CD4-positive, alpha-beta T cell treated with Interleukin-17A for 4 hours (primary cell): Measurements from ENCODE around the gene FAM13A.
"Not testable (repeated sequence)": the region's sequence is repeated elsewhere in the genome, so short reads cannot be mapped to it uniquely, and the experiment has no call there.

Experiments
- DNase-seq: peaks from one replicate; pipeline ENCODE4 v3.0.0-alpha.2; 2020; ENCODE audit warnings: mixed read lengths

FAM13A gene

DNA sequence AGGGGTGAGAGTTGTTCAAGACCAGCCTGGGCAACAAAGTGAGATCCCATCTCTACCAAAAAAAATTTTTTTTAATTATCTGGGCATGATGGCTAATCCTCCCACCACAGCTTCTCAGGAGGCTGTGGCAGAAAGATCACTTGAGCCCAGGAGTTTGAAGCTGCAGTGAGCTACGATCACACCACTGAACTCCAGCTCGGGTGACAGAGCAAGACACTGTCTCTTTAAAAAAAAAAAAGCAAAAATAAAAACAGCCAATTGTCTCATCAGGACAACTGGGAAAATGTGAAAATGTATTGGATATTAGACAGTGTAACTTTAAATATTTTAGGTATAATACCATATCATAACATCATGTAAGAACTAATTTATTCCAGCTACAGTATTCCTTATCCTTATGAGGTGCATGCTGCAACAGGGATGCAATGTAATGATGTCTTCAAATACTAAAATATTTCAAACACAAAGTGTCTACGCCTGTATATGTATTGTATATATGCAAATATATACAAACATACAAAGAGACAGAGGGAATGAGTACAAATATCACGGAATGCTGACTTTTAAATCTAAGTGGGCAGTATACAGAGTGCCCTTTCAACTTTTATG is 17.2 kb downstream of the FAM13A start:
- no peak for DNase-seq

DNA sequence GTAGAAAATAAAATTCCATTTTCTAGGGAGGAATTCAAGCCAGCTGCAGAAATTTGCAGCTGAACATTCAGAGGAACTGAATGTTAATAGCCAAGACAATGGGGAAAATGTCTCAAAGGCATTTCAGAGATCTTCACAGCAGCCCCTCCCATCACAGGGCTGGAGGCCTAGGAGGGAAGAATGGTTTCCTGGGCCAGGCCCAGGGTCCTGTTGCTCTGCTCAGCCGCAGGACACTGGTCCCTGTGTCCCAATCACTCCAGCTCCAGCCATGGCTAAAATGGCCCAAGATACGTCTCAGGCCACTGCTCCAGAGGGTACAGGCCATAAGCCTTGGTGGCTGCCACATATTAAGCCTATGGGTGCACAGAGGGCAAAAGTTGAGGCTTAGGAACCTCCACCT is 20.4 kb downstream of the FAM13A start:
- DNase-seq, result no peak

DNA sequence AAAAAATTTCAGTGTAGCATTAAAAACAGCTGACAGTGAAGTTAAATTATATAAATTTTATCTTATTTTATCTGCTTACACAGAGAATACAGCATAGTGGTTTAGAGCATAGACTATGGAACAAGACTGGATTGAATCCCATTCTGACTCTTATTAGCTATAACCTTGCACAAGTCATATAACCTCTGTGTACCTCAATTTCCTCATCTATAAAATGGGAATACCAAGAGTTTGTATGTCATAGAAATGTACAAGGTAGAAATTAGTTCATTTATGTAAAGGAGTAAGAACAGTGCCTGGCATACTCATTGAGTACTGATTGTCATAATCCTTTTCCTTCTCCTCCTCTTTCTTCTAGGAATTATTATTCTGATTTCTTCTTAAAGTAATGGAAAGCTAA is 25.7 kb downstream of the FAM13A start:
- no peak for DNase-seq

DNA sequence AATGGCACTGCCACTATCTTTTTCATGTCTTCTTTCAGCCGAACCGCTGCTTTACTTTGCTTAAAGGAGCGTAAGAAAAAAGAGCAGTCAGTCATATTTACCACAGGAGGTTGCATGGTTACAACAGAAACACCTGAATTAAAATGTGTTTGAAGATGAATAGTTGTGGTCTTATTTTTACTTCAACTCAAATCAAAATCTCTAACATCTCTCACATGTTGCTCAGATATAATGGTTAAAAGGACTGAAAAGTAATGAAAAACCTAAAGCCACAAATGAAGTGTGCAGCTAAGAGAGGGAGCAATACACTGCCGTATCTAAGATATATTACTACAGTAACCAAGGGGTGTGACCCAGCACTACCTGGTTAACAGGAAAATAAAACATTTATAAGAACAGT is 27.4 kb downstream of the FAM13A start:
- DNase-seq, result no peak

DNA sequence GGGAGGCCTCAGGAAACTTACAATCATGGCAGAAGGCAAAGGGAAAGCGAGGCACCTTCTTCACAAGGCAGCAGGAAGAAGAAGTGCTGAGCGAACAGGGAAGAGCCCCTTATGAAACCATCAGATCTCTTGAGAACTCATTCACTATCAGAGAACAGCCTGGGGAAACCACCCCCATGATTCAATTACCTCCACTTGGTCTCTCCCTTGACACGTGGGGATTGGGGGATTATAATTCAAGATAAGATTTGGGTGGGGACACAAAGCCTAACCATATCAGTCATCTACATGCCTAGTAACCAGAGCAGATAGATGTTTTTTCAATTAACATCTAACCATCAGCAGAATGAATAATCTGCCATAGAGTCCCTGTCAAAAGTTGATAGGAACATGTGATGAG is 30.4 kb downstream of the FAM13A start:
- DNase-seq, result no peak

DNA sequence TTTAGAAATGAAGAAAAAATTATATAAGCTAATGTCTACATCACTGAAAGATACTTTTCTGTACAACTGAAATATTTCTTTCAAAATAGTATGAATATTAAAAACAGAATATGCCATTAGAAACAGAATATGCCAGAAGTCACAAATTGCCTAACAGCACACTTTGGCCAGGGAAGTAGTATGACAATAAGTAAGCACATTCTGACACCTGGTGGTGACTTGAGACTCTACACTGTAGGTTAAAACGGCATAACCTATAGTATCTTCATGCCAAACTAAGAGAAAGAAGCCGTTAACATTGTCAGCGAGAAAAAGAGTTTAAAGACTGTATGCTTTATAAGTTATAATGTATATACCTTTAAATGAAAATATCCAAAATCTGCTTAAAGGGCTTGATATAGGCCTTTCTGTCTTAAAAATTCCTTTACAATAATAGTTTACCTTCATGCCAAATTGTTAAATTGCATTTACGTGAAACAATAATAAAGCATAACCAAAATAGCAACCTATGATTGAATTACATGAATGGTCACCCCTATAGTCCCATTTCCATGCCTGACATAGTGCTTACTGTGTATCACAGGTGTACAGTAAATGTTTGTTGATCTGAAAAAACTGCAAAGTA is 32.8 kb downstream of the FAM13A start:
- peak; percentile 71 for DNase-seq

DNA sequence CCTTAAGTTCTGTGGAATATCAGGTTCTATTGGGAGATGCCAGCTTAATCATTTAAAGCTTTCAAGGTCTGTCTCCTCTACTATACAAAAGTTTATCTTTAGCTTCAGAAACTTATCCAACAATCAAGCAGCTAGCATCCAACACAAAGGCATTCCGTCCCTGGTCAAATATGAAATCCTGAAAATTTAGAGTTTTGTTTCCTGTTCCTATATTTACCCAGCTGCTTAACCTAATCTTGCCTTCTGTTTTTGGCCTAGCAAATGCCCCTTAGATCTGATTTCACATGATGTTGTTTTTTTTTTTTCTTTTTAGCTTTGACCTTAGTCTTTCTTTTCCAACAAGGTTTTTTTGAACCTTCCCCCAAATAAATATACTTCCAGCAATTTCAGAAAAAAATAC is 33.8 kb downstream of the FAM13A start:
- DNase-seq, result no peak

DNA sequence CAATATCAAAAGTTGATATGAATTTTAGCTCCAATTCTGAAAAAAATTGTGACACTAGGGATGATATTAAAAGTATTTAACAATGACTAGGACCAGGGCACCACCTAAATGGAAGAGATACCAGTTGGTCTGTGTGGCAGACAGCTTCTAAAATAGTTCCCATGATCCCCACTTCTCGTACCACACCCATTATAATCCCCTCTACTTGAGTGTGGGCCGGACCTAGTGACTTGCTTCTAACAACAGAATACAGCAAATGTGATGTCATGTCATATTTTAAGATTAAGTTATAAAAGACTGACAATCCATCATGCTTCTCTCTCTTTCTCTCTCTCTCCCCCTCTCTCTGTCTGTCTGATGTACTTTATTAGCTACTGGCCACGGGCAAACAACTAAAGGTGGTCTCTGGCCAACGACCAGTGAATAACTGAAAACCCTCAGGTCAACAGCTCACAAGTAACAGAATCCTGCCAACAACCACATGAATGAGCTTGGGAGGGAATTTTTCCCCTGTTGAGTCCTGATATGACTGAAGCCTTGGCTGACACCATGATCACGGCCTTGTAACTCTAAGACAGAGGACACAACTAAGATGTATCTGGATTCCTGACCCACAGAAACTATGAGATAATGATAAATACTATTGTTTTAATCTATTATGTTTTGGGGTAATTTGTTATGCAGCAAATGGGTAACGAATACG is 34.4 kb downstream of the FAM13A start:
- no peak for DNase-seq

DNA sequence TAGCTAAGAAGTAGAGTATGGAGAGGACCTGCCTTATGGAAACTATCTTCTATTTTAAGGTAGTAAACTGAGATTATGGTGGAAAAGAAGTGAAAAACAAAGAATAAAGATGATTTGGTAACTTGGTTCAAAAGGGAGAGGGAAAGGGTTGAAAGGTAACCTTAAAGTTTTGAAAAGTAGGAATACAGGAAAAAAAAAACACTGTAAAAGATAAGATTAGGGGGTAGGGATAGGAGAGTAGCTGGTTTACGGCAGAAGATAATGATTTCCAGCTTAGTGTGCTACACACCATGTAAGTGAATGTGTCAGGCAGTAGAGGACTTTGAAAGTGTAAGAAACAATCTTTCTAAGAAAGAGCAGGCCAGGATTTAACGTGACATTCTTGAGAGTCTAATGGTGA is 35.3 kb downstream of the FAM13A start:
- DNase-seq, result no peak

DNA sequence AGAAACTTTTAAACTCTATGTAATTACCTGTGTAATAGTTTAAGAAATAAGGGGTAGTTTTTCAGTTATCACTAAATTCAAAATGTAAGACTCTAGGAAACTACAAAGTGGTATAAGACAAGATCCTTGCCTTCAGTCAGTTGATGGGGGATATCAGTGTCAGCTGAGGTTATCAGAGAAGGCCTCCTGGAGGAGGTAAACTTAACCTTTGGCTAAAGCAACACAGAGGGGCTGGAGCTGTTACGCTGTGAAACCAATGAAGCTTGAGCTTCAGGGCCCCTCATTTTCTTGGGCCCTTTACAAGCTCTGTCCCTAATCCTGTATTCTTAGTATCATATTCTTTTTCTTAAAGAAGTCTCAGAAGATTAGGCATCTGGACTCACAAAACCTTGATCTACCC is 35.9 kb downstream of the FAM13A start:
- no peak for DNase-seq

DNA sequence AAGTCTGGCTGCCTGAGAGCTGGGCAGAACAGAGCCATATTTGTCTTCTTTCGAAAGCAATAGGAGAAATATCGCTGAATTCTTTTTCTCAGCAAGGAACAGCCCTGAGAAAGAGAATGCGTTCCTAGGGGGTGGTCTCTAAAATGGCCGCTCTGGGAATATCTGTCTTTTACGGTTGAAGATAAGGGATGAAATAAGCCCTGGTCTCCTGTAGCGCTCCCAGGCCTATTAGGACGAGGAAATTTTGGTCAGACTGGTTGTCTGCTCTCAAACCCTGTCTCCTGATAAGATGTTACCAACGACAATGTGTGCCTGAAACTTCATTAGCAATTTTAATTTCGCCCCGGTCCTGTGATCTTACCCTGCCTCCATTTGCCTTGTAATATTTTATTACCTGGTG is 42.1 kb downstream of the FAM13A start:
- DNase-seq, result not testable (repeated sequence)

DNA sequence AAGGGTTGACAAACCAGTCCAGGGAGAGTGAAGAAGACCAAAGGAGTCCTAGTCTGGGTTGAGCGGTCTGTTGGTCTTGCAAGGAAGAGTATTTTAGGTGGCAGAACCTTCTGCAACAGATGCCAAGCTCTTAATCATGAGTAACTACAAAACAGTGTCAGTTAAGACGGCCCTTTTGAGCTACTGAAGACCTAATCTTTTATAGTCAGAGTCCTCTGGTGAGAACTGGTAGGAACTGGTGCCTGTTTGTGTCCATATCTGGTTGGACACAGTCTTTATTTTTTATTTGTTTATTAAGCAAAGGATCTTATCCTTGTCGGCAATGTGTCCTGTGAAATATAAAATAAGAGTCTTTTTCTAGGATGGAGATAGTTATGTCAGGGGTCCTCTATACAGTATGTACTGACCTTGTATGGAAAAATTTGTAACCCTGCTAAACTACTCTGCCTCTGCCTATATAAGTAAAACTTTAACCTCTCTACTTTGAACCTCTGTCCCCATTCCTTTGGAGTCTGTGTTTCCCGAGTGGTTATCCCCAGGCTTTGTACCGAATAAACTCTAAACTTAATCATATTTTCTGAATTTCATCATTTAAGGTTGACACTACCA is 47.1 kb downstream of the FAM13A start:
- DNase-seq, result no peak

DNA sequence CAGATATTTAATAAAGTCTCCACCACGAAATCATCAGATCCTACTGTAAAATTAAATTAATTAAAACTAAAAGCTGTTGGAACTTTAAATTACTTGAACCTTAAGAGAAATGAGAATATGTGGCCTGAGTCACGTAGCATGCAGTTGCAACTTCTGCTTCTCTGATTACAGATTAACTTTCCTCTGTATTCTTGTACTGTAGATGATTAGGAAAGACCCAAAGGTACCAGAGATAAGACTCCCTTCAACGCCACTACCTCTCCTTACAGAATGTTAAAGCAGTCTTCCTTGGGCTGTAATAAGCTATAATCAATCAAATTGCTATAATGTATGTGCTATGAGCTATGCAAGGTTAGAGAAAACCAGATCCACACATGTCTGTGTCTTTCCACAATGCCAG is 47.9 kb downstream of the FAM13A start:
- DNase-seq, result no peak

DNA sequence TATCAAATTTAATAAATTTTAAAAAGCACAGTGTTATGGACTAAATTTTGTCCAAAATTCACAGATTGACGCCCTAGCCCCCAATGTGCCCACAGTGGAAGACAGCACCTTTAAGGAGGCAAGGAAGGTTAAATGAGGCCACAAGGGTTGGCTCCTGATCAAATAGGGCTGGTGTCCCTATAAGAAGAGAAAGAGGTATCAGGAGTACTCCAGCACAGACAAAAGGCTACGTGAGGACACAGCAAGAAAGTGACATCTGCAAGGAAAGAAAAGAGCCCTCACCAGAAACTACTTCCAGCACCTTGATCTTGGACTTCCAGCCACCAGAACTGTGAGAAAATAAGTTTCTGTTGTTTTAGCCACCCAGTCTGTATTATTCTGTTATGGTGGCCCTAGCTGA is 48.8 kb downstream of the FAM13A start:
- no peak for DNase-seq

DNA sequence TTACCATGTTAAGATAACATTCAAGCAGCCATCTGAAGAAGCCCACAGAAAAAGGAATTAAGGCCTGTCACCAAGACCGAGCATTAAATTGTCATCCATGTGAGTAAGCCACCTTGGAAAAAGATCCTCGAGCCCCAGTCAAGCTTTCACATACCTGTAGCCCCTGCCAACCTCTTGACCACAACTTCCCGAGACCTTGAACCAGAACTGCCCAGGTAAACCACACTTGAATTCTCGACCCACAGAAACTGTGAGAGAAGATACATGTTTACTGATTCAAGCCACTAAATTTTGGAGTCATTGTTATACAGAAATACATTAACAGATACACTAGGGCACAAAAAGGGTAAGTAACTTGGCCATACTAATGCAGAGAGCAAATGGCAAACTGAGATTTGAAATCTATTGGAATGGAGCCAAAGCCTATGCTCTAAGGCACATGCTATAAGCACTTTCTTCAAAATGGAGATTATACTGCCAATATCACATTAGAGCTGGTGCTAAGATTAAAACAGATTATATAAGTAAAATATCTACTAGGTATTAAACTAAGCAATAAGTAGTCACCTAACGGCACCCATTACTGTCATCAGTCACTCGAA is 49.5 kb downstream of the FAM13A start:
- no peak for DNase-seq

DNA sequence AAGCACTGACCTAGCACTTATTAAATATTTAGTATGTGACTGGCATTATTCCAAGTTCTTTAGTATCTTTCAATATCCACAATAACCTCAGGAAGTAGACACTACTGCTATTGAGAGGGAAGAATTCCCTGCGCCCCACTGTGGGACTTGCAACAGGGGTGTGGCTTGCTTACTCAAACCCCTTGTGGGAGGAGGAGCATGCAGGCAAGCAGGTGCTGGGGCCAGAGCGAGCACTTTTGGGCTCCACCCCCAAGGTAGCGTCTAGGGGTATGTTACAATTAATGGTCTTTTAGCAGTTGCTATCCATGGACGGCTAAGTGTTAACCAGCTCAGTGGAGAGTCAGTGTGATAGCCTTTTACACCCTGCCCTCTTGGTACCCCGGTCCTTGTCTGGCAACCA is 50.7 kb downstream of the FAM13A start:
- no peak for DNase-seq

DNA sequence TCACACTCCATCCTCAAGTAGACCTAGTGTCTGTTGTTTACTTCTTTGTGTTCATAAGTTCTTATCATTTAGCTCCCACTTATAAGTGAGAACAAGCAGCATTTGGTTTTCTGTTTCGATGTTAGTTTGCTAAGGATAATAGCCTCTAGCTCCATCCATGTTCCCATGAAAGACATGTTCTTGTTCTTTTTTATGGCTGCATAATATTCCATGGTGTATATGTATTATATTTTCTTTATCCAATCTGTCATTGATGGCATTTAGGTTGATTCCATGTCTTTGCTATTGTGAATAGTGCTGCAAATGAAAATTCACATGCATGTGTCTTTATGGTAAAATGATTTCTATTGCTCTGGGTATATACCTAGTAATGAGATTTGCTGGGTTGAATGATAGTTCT is 51.9 kb downstream of the FAM13A start:
- not testable (repeated sequence) for DNase-seq

DNA sequence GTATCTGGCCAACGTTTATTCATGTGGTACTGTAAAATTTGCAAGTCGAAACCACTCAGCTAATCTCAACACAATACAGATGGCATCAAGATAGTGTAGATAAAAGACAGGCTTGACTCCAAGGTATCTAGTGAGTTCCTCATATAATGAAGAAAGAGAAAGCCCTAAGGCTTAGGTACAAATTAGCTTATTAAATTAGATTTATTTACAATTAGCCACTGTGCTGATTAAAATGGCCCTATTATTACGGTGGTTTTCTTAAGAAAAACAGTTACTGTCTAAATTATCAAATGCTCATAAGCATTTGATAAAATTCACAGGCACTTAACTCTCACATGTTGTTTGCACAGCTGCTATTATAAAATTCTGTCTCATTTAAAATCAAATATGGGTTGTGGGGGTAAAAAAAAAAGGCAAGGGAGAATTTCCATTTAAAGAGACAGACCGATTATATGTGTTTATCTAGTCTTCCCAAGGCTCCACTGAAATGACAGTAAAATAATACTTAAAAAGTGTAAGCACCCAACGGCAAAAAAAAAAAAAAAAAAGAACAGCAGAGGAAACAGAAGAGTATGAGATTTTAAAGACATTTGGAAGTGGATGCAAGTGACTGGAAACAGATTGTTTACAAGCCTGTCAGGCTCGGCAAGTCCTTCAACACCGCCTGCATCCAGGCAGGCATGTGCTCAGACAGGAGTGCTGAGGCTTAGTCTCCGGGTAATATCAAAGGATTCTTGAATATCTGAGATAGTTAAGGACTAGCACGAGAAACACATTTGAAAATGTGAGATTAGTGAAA is 55.1 kb downstream of the FAM13A start:
- no peak for DNase-seq

DNA sequence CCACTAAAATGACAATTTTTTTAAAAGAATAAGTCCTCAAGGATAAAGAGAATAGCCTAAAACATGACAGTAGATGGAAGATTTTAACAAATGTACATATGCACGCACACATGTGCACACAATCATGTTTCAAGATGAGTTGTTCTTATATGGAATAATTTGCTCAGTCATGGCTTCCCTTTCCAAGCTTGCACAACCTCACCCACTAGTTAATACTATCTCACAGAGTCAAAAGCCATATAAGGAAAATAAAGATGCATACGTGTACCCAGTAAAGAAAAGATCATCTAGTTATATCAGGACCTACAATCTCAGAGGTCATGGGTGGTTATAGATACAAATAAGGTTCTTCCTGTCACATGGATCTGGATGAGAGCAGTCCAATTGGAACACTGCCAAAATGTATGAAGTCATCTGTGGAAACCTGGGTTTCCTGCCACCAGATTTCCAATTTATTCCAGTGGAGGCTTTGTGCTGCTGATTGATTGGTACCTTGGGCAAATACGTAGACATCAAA is 56.1 kb downstream of the FAM13A start:
- DNase-seq, result no peak

DNA sequence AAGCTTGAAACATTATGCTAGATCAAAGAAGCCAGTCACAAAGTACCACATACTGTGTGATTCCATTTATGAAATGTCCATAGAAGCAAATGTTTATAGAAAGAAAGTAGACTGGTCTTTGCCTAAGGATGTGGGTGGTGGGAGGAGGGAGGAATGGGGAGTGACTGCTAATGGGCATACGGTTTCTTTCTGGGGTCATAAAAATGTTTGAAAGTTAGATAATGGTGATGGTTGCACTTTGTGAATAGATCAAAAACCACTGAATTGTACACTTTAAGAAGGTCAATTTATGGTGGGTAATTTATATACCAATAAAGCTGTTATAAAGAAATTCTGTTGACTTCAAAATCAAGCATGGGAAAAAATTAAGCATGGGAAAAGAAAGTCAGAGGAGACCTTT is 56.6 kb downstream of the FAM13A start:
- DNase-seq, result no peak

DNA sequence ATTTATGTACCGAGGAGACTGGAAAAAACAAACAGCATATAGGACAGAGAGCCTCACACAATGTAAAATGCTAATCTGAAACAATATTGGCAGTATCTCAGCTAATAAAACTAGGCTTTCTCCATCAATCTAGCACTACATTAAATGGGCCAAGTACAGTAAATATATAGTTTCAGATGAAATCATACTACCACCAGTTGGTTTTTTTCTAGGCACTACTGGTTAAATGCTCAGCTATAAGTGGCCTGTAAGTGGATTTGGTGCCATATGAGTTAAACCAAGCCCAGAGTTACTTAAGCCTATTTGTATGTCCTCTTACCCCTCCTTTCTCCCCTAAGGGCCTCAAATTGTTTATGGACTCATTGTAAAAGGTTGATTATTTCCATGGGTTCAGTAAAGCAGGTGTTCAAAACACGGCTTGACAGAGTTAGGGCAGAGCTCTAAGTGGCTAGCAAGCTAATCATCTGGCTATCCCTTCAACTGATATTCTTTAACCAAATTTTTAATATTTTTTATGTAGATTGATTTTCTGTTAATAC is 57.5 kb downstream of the FAM13A start:
- DNase-seq, result no peak

DNA sequence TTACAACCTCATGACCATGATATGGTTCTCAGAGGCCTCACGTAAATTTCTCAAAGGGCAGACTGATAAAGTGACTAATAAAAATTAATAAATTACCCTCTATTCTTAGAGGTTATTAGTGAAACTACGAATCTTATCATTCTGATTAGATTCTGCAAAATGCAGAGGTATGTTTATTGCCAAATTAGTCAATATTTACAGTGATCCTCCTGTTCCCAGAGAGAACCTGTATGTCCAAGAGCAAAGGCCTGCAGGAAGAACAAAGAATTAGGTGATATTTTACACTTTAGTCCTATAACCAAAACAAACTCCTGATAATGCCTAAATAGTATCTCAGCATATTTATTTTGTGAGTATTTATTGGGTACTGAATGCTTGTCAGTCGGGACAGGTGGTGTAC is 58.1 kb downstream of the FAM13A start:
- DNase-seq, result no peak
